Stimulated activated CD8-positive, alpha-beta memory T cell treated with anti-CD3 and anti-CD28 coated beads, Interleukin-7, amount 100 ng/mL, for 1 hour (primary cell): ENCODE data around the gene RNLS.
"Not testable (repeated sequence)": the region's sequence is repeated elsewhere in the genome, so short reads cannot be mapped to it uniquely, and the experiment has no call there.

Experiments used
- DNase-seq, 2 donors: peaks; one replicate each; pipeline ENCODE4 v3.0.0-alpha.2; 2020; ENCODE audit warnings: low read depth in 2 of 2

RNLS gene

DNA sequence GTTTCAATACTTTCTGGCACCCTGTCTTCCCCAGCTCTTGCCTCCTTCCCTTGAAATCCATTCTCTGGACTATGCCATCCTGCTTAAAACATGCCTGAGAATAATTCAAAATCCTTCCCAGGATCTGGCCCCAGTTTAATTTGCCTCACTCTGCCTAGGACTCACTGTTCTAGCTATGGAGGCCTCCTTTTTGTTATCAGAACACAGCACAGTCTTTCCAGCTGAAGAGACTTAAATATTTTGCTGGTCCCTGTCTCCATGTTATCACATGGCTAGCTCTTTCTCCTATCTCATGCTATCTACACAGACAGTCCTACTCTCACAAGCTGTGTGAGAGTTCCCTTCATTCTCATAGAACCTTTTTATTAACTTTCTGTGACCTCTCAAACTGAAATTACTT lies 194.8 kb downstream of the RNLS start:
- DNase-seq, result no peak

DNA sequence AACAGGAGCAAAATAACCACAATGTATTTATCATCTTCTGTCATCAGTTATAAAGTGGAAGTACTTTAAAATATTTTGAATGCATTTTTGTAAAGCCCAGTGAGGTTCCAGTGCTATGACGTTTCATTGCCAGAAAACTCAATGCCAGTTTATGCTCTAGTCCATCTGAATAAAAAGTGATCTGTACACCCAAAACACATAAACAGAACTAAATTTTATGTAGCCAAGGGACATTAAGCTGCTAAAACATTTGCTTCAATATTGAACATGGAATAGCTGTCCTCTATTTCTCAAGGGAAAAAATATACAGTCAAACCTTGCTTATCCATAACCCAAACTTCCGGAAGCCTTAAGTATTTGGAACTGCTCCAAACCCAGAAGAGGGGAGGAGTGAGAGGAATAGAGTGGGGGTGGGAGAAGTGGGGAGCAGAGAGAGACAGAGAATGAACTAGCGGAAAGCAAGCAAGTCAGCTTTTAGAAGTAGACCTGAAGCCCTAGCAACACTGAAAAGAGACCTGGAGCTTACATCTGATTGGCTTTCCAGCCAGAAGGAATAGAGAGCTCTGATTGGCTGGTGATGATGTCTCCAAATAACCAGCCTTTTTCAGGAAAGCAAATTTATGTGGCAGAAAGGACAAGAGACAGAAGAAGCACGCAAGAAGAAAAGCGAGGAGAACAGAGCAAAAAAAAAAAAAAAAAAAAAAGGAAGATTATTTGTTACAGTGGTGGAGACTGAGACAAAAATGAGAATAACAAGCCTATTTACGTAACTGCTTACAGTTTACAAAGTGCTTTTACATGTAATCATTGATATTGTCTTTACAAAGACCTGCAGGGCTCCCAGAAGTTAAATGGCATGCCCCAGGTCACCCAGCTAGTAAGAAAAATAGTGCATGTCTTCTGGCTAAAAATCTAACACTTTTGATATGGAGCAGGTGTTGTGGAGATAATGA lies 196.0 kb downstream of the RNLS start:
- DNase-seq, result no peak

DNA sequence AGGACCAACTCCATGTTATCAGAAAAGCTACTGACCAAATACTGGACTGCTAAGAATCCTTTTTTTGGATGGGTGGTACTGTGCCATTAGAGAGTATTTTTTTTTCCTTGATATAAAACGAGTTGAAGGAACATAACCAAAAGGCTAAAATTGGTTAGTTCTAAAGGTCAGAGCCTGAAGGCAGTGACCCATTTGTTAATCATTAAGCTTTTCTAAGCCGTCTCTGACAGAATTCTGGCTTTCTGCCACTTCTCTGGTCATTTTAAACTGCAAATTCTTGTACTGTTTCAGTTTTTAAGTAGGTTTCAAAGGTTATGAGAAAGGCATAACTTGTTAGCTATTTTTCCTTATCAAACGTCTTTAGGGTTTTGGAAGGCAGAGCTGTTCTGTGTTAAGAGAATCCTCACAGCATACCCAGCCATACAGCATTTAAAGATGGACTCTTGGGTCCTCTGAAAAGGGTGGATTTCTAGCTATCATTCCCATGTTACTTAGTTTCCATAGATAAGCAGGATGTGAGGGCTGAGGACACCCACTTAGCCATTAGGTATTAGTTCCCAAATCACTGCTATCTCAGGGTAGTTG lies 196.8 kb downstream of the RNLS start:
- no peak for DNase-seq

DNA sequence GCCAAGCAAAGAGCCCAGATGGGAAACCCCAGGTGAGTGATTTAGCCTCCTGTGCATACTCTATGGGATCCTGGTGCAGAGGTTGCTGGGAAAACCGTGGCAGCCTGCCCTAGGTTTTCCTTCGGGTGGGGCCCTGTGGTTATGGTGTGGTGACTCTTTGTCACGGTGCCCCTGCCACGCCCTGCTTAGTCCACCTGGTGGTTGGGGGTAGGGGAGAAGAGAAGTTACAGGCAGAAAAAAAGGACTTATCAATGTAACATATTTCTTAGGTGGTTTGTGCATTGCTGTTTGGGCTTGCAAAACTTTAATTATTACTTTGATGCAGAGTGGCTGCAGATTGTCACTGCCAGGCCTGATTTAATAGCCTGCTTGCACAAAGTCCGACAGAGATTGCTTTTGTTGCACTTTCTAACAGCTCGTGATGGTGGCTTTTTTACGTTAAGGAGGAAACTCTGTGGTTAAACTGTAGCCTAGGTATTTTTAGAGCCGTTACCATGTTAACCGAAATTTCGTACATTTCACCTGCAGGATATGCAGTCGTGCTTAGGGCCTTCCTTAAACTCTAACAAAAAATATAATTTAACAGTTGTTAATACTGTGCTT lies 197.4 kb downstream of the RNLS start:
- peak in 1 of 2 donors; percentile 17 for DNase-seq

DNA sequence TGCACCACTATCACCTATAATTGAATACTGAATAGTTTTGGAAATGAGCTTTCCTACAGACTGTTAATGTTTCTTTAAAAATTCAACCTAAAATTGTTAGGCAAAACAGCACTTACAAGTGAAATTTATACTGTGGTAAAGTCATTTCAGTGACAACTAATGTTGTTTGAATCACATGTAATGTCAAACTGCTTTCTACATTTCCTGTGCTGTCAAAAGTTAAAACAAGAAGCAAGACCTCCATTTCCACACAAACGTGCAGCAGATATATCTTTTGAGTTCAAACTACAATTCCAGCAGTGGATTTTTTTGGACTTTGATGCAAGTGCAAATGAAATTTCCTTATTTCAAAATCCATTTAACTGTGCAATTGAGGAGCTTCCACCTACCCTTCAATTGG lies 199.8 kb downstream of the RNLS start:
- DNase-seq, result no peak

DNA sequence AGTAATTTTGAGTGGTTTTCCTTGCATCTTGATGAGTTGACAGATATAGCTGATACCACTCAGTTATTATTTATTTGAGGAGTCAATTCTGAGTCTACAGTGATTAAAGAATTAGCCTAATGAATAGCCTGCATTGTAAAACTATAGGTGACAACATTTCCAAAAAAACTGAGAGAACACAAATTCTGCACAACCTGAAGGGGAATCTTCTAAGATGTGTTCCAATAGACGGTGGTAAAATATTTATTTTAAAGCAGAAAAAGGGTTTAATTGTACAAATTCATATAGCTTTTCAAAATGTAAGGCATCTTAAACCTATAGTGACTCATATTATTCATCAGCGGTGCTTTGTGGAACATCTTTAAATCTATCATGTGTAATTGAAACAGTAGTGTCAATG lies 200.4 kb downstream of the RNLS start:
- DNase-seq, result no peak

DNA sequence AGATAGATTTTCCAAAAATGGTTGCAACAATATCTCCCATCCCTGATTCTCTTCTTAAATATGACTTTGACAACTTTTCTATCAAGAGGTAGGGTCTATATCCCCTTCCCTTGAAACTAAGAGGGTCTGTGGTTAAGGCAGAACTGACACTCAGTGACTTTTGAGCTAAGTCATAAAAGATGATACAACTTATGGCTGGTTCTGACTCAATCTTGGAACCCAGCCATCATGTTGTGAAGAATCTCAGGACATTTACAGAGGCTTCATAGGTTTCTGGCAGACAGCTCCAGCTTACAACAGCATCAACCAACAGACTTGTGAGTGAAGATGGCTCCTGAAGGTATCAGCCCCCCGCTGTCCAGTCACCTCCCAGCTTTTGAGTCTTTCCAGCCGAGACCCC lies 203.5 kb downstream of the RNLS start:
- no peak for DNase-seq

DNA sequence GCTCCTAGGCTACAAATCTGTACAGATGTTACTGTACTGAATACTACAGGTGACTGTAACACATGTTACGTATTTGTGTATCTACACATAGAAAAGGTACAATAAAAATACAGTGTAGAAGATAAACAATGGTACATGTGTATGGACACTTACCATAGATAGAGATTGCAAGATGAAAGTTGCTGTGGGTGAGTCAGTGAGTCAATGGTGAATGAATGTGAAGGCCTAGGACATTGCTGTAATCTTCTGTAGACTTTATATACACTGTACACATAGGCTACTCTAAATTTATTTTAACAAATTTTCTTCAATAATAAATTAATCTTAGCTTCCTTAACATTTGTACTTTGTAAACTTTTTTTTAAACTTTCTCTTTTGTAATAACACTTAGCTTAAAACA lies 205.6 kb downstream of the RNLS start:
- DNase-seq, result no peak

DNA sequence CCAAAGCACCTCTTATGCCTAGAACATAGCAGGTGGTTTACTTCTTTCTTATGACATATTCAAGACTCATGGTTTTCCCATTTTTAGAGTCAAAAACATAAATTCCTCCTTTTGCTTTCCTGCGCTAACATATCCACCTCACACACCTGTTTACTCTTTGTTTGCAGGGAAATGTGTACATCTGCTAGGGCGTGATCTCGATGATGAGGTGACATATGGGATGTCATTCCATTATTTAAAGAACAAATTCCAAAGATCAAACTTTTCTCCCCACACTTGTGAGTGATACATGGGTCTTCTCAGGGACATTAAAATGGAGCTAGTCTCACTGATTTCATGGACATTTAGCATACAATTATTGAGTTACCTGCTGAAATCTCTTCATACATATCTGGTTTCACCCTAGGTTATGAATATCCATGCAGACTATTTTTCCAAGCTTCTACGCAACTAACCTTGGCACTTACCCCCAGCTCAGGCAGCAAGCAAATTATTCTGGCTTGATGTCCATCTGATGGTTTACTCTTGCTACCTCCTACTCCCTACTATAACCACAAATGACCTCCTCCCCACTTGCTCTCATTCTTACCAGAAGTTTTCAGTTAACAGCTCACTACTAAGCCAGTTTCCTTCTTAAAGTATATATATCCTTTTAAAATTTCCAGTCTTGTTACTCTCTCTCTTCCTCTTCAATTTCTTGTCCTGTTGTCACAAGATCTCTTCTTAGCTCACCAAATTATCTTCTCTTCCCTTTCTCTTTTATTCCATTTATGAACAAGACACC lies 208.5 kb downstream of the RNLS start:
- DNase-seq, result no peak

DNA sequence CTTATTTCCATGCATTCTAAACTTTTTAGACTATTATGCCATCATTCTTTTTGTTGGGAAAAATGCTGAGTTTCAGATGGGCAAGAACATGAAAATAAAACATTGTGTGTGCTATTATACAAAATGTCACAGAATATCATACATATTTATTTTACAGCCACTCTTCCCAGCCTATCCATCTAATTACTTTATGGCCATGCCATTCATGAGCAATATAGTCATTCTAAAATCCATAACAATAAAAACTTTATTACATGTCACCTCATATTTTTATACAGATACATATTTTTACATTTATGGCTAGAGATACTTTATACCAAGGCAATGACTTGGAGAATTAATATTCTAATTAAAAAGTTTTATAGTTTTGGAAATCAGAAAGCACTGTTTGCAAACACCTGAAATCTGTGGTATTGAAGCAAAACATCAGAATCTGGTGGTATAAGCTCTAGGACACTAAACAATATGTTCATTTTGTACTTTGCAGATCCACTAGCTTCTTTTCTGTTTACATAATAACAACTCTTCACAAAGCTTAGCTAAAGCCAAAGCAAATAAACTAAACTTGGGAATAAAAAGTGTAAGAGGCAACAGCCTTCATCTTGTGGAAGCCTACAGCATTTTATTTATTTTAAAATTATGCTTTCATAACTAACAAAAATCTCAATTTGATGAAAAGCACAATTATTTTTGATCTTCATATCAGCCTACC lies 210.1 kb downstream of the RNLS start:
- DNase-seq, result no peak

DNA sequence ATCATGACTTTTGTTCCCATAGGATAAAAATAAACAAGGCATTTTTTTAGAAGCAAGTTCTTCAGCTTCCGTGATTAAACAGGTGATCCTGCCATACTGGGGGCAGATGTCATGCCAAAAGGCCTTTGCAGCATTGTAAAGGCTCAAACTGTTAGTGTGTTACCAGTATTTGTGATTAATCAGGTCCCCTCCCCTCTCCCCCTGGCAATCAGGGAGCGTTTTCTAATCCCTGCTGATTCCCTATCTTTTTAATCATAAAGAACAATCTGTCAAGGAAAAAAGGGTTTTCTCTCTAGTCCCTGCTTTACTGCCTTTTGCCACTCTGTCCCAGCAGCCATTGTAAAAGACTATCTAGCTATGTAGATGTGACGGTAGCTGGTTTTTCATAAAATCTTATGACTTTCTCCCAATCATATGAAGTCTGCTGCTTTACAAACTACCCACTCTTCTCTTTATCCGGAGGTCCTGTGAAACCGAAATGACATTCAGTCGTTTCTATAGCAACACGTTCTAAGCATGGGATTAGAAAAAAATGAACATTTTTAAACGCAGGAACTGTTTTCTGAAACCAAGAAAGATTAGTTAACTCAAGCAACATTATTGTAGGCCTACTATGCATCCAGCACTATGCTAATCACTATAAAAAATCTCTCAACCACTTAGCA lies 210.9 kb downstream of the RNLS start:
- DNase-seq, result no peak

DNA sequence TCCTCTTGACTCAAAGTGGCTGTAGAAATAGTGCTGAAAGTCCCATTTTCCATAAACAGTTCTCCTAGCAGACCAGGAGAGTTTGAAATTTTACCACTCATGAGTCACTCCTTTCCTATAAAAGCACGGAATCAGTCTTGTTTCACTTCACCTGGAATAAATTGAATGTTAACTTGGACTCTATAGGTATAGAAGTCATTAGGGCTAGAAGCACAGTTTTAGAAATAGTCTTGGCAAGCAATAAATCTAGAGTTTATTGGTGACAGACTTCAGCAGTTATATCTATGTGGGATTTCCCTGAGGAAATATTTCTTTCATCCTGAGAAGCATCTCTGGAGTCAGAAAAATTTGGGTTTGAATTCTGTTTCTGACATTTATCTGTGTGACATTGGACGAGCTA lies 212.4 kb downstream of the RNLS start:
- no peak for DNase-seq

DNA sequence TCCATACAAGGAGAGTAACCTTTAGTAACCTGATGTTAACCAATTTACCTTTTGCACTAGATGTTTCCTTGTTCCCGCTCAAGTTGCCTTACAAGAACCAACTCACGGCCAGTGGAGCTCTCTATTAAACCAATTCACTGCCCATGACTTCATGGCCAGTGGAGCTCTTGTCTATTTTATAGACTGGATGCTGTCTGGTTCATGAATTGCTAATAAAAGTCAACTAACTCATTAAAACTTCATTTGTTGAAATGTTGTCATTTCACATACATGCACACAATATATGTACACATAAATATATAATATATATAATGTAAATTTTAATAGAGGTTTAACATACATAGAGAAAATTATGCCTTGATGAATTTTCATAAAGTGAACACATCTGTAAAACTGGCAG lies 216.3 kb downstream of the RNLS start:
- DNase-seq, result no peak

DNA sequence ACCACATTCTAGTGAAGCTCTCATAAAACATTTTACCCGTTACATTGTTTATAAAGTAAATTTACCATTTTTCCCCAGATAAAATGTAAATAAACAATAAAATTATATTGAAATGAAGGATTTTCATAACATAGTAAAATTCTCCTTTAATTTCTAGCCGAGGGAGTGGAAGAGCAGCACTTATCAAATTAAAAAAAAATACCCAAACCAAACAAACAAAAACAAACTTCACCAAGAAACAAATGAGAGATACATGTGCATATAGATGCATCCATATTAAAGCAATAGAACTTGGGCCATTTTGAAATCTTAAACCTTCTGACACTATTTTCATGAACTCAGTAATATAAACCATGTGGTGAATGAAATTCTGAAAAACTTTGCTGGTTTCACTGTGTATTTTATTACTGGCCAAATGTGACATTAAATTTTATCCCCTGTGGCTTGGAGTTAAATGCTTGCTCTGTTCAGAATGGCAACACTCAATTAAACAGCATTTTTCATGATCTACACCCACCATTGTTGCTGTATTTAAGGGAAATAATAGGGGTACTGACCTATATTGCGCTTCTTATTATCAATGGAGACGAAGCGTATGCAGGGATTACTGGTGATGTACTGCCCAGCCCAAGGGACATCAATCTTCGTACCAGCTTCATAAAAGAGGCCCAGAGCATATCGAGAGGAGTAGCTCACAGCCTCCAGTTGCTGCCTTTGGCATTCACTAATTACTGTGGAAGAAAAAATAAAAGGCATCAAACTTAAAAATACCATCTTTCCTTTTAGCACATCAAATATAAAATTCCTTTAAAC lies 220.9 kb downstream of the RNLS start:
- no peak for DNase-seq

DNA sequence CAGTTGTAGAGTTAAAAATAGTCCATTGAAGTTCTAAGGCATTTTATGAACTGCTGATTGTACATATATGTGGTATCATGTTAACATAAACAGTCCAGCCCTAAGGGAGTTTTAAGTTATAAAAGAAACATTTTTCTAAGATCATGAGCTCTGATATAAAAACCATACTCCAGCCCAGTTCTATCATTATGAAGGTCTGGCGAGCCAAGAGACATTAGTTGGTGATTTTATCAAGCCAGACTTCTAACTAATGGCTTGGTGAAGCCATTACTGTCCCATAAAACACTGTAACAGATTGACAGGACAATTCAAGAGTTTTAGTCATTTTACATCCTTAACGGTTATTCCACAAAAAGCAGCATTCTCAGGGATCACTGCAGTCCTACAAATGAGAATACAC lies 221.6 kb downstream of the RNLS start:
- no peak for DNase-seq

DNA sequence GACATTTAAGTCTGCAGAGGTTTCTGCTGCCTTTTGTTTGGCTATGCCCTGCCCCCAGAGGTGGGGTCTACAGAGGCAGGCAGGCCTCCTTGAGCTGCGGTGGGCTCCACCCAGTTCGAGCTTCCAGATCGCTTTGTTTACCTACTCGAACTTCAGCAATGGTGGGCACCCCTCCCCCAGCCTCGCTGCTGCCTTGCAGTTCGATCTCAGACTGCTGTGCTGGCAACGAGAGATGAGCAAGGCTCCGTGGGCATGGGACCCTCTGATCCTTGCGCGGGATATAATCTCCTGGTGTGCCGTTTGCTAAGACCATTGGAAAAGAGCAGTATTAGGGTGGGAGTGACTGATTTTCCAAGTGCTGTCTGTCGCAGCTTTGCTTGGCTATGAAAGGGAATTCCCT lies 227.4 kb downstream of the RNLS start:
- not testable (repeated sequence) for DNase-seq

DNA sequence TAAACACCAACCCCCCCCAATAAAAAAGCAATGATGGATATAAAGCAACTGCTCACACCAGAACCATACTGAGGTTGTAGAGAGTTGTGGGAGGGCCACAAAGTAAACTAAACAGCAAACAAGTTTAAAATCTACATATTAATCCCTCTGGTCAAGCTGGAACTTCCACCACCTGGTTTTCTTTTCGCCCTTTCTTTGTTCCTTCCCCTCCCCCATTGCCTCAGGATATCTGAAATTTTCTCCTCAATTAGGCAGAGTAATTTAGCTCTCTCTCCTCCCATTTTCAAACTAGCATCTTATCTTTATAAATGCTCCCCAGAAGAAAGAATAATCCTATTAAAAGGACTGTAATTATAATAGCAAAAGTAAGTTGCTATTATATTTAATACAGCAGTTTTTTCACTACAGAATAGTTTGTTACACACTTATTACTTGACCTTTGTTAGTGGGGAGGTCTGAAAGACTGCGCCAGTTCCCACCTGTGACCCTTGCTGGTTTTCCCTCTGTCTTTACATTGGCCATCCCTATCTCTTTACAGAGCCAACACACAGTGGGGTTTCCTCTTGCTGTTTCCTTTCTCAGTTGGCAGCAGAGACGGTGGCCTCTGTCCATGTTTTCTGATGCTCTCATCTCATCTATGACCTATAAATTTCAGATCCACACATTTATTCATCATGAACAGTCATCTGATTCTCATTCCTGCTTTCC lies 235.4 kb downstream of the RNLS start:
- DNase-seq, result no peak

DNA sequence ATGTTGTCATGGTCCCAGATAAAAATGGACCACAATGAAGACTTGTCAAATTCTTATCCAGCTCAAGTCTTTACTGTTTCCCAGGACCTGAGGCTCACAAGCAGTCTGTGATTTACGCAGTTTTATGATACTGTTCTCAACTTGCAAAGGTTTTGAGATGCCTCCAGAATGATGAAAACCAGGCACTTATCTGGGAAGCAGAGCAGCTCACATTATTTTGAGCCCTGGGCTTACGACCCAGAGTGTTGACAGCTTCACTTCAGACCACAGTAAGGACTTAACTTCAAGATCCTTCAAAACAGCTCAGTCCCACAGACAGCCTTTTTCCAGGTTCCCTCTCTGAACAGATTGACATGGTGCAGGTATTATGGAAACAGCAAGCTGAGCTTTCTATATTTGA lies 236.1 kb downstream of the RNLS start:
- DNase-seq, result no peak

DNA sequence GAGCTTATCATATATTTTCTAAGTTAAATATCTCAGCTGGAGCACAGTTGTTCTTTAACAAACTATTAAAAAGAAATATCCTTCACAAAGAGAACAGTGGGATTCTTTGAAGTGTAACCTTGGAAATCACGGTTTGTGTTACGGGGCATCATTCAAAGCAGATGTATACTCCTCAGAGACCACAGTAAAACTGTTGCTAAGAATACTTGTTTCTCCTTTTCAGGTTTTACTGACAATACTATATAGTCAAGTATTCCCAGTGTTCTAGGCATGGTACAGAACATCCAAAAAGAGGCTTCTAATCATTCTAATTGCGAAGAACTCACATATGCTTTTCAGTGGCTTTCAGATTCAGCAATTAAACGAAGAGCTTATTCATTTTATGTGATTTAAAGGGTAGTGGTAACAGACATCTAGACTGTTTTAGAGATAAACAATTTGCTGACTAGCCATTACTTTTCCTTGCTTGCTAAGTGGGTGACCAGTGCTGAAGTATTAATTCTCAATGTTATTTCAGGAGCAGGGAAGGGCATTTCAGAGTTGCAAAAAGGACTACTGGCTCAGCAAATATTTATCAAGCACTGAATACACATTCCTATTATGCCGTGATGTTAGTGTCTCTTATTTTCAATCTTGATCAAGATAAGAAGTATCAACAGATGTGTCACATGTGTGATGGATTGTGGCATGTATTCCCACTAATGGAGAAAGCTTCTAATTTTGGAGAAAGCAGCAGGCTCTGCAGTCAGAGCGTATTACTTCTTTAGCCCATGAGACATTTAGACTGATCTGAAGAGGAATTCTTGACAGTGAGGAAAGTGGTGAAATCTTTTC lies 236.8 kb downstream of the RNLS start:
- no peak for DNase-seq
